Measurements from ENCODE around the gene PDLIM4.

PDLIM4 gene

DNA sequence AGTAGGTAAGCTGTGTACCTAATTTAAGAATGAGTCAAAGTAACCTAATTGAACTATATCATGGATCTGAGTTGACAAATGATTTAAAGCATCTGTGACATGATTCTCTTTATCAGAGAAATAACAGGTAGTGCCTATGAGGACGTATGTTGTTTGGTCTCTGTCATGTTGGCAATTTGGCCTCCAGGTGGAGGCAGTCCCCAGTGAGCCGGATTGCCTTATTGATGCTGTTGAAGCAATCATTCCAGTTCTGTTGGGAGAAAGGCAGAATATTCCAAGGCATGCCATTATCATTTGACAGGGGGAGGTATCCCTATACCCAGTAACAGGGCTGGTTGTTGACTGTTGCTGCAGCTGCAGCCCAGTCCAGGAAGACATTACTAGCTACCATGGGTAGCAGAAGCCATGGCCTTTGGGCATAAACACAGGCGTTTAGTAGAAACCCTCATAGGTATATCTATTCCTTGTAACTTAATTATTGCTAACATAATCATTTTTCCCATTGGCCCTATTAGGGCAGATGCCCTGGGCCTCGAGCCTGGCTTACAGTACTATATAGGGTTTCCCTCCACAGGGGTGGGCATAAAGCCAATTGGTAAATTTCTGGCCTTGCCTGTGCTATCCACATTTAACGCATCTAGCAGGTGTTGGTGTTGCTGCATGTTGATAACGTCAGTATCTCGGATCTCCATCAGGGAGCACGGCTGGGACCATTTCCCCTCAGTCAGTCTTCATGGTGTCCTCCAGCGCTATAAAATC is 24.5 kb downstream of the PDLIM4 start:
- Mint-ChIP-seq H3K4me1 (peaks cover 23% of the 10 kb centered on the region), H3K9me3 (no peaks in the 10 kb centered on the region), H3K27ac (no peak overlapping the region), H3K4me3 (no peak overlapping the region), H3K27me3 (ENCODE audit: low read depth, poor library complexity) (peaks cover 16% of the 10 kb centered on the region), H3K36me3 (ENCODE audit: low read depth) (no peaks in the 10 kb centered on the region)
- no peak for DNase-seq
- no peak for TF ChIP-seq CTCF (IDR thresholded peaks at IDR 0.05)

GRCh38 chr5:132283423-132284043 is 26.0 kb downstream of the PDLIM4 start:
- peaks cover 10% of the 10 kb centered on the region for H3K4me1 Mint-ChIP-seq
- no peaks in the 10 kb centered on the region for H3K36me3 Mint-ChIP-seq (ENCODE audit: low read depth)
- no peak overlapping the region for H3K27ac Mint-ChIP-seq
- TF ChIP-seq CTCF (IDR thresholded peaks at IDR 0.05) = peak; percentile 45
- H3K4me3 Mint-ChIP-seq = no peak overlapping the region
- peaks cover 23% of the 10 kb centered on the region for H3K27me3 Mint-ChIP-seq (ENCODE audit: low read depth, poor library complexity)
- H3K9me3 Mint-ChIP-seq = no peaks in the 10 kb centered on the region
- no peak for DNase-seq

DNA sequence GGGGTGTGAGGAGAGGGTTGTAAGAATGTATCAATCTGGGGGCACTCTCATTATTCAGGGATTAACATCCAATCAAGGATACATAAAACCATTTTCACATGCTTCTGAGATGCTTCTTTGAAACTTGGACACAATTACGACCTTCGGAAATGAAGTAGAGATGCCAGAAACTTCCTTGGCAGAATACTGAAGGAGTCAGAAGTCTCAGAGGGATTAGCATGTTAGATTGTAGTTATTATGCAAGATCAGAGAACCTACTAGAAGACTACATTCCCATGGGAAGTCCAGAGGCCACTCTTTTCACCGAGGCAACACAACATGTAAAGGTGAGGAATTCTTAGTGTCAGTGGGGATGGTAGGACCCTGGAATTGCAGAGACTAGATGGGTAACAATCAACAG is 31.6 kb downstream of the PDLIM4 start:
- H3K9me3 Mint-ChIP-seq = no peaks in the 10 kb centered on the region
- no peak for TF ChIP-seq CTCF (IDR thresholded peaks at IDR 0.05)
- H3K4me3 Mint-ChIP-seq = no peak overlapping the region
- H3K27me3 Mint-ChIP-seq (ENCODE audit: low read depth, poor library complexity) = peaks cover 24% of the 10 kb centered on the region
- H3K4me1 Mint-ChIP-seq = peaks cover 12% of the 10 kb centered on the region
- H3K36me3 Mint-ChIP-seq (ENCODE audit: low read depth) = no peaks in the 10 kb centered on the region
- H3K27ac Mint-ChIP-seq = no peak overlapping the region
- DNase-seq = no peak

DNA sequence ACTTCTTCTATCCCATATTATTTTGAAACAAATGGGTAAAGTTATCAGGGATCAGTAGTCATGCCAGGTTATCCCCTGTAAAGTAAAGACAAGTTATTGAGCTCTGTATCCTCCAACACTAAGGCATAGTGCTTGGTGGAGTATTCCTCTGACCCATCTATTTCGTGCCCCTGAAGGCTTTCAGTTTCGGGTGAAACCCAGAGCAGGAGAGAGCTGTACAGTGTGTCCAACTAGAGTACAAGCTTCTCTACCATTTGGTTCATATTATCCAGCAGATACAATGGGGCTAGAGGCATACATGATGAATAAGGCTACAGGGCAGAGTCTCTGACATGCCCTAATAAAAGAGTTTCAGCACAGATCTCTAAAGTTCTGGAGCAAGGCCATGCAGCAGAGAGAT is 33.5 kb downstream of the PDLIM4 start:
- no peak for DNase-seq
- H3K4me1 Mint-ChIP-seq = peaks cover 27% of the 10 kb centered on the region
- peaks cover 37% of the 10 kb centered on the region for H3K27me3 Mint-ChIP-seq (ENCODE audit: low read depth, poor library complexity)
- H3K4me3 Mint-ChIP-seq = no peak overlapping the region
- no peak overlapping the region for H3K27ac Mint-ChIP-seq
- no peaks in the 10 kb centered on the region for H3K36me3 Mint-ChIP-seq (ENCODE audit: low read depth)
- no peak for TF ChIP-seq CTCF (IDR thresholded peaks at IDR 0.05)
- no peaks in the 10 kb centered on the region for H3K9me3 Mint-ChIP-seq

- Mint-ChIP-seq H3K4me1 (peaks cover 31% of the 10 kb centered on the region), H3K9me3 (no peaks in the 10 kb centered on the region), H3K27ac (peak overlapping the region; percentile 99), H3K36me3 (ENCODE audit: low read depth) (no peaks in the 10 kb centered on the region), H3K4me3 (peak overlapping the region; percentile 88), H3K27me3 (ENCODE audit: low read depth, poor library complexity) (peaks cover 41% of the 10 kb centered on the region)
- no peak for TF ChIP-seq CTCF (IDR thresholded peaks at IDR 0.05)
- peak; percentile 88 for DNase-seq
Measured at GRCh38 chr5:132293066-132293991, 35.8 kb downstream of the PDLIM4 start.

All from nephron progenitor cell (in vitro differentiated cells).